ENCODE measurements around the gene MAP3K14. TPM values are rescaled to one million over a fixed set of nuclear protein-coding genes. Genes with fewer than 3 reads are reported as not detected.

MAP3K14 gene
- total RNA-seq, 1 experiment from 2014 or later, result 16.4 TPM

GRCh38 chr17:45265821-45266220 is 51.0 kb downstream of the MAP3K14 start:
- intact Hi-C loops (cut with micrococcal nuclease), result no loop called here
- peaks cover 44 to 48% of the 10 kb centered on the region in 2 experiments; a peak in 3 of 4 replicates for H3K36me3 ChIP-seq (ENCODE audit: control insufficient read depth in 1 of 2, insufficient read depth in 2 of 2, low read length in 2 of 2)
- no peaks in the 10 kb centered on the region for H4K20me1 ChIP-seq (ENCODE audit: insufficient read depth)
- no peaks in the 10 kb centered on the region for H3K79me2 ChIP-seq (ENCODE audit: insufficient read depth, low read length)
- POLR2A ChIA-PET, result no interaction called here
- H3K27me3 ChIP-seq (ENCODE audit: insufficient read depth, low read length), result no peaks in the 10 kb centered on the region
- no peaks in the 10 kb centered on the region for H3K9me3 ChIP-seq (ENCODE audit: control insufficient read depth in 1 of 2, insufficient read depth in 1 of 2, low read depth in 1 of 2, low read length in 2 of 2)
- no TSS peak for BruUV-seq (replicated peaks)
- DNase-seq (ENCODE audit: low read depth, low spot score) (no peak), ATAC-seq (no peak)
- no peak overlapping the region for H2AFZ ChIP-seq (ENCODE audit: low read depth, low read length, poor library complexity, severe bottlenecking)
- 0 out of 4 replicates have a peak, but pooled peaks cover 0 to 4% of the 10 kb centered on the region in 2 experiments for H3K4me1 ChIP-seq (ENCODE audit: control insufficient read depth in 1 of 2, insufficient read depth in 2 of 2, low read length in 2 of 2)
- RAD21 ChIA-PET (ENCODE audit: low non-redundant PET in 1 of 2, low total read pairs in 2 of 2, uncharacterized antibody in 2 of 2, unreplicated experiment in 2 of 2), result no interaction called here
- CTCF ChIA-PET, result interaction anchor here (0.9 to 1.0 kb wide), 2 partner anchors 11 to 34 kb away, joined by 3 to 4 read pairs; no protein-coding TSS in a partner anchor
- H3K9ac ChIP-seq (ENCODE audit: low read length), result no peak overlapping the region
- no peak overlapping the region for H3K27ac ChIP-seq (ENCODE audit: low read depth, low read length)
- no peak overlapping the region for H3K4me2 ChIP-seq (ENCODE audit: low read length)
- no peak overlapping the region for H3K4me3 ChIP-seq (replicated peaks in 1 of 2; ENCODE audit: low read depth in 1 of 2, low read length in 2 of 2)
- no peaks in the 10 kb centered on the region for H3K9me2 ChIP-seq (ENCODE audit: insufficient read depth)
- no peak for TF ChIP-seq TCF7L2 (IDR thresholded peaks at IDR 0.05; ENCODE audit: borderline replicate concordance, extremely low read depth, insufficient read depth, insufficient read length)
- no peak for TF ChIP-seq ATF3 (IDR thresholded peaks at IDR 0.05)
- TF ChIP-seq EZH2 (IDR thresholded peaks at IDR 0.05), result no peak
- TF ChIP-seq RAD21 (IDR thresholded peaks at IDR 0.05; ENCODE audit: low read depth), result no peak
- TF ChIP-seq SRF (IDR thresholded peaks at IDR 0.05; ENCODE audit: low read depth), result no peak
- TF ChIP-seq EZH2phosphoT487 (IDR thresholded peaks at IDR 0.05; ENCODE audit: borderline replicate concordance), result no peak
- no peak for TF ChIP-seq ZBTB33 (IDR thresholded peaks at IDR 0.05; ENCODE audit: extremely low read depth, insufficient replicate concordance, low read length)
- TF ChIP-seq CEBPB (IDR thresholded peaks at IDR 0.05; ENCODE audit: low read depth), result no peak
- TF ChIP-seq JUND (IDR thresholded peaks at IDR 0.05), result no peak
- no peak for TF ChIP-seq SIN3A (IDR thresholded peaks at IDR 0.05; ENCODE audit: low read depth)

All from HCT116 (cell line).